Measurements from ENCODE around the gene HLA-F.

HLA-F gene

DNA sequence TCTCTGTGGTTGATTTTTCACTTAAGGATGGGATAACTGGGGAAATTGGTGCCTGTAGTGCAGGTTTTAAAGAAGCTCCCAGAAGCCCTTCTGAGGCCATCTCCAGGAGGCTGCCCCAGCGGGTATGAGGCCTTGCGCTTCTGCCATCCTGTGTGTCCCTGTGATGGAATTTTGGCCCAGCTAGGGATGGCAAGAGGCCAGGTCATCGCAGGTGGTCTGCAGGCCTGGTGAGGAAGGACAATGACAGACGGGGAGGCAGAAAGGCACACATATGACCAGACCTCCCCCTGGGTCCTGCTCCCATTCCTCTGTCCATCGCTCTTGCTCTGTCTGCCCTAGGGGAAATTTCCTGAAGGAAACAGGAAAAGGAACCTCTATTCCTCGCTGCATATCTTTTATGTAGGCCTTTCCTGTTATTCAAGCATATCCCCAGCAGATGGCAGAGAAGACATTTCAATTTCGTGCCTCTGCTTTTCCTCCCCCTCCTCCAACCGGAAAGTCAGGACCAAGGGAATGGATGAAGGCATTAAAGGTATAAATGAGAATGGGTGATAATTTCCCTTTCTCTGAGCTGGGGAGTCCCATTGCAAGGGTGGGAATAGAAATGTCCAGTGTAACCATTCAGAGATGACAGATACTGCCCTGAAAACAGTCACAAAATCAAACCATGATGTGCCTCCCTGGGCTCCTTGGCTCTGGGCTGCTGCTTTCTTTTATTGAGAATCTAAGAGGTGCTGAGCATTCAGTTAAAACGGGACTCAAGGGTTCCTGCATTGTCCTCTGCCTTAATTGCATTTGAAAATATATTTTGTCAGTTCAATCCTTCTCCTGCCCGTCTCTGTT, 17.6 kb upstream of the HLA-F start:
- H3K4me3 ChIP-seq = no peak overlapping the region
- in situ Hi-C loops (cut with MboI; ENCODE audit: low sequenced_read_pairs) = loop anchor here (25.0 kb wide), 1 partner anchor 307 kb away; no protein-coding TSS in a partner anchor
- H3K27me3 ChIP-seq (ENCODE audit: low read depth) = peaks cover 28% of the 10 kb centered on the region
- DNase-seq (ENCODE audit: low spot score in 2 of 2) = peak; percentile 52 to 63
- H3K9me3 ChIP-seq = peaks cover 3% of the 10 kb centered on the region; the same call in 1 of the 2 replicates
- H3K4me1 ChIP-seq = no peaks in the 10 kb centered on the region
- no peaks in the 10 kb centered on the region for H3K36me3 ChIP-seq (replicated peaks)

DNA sequence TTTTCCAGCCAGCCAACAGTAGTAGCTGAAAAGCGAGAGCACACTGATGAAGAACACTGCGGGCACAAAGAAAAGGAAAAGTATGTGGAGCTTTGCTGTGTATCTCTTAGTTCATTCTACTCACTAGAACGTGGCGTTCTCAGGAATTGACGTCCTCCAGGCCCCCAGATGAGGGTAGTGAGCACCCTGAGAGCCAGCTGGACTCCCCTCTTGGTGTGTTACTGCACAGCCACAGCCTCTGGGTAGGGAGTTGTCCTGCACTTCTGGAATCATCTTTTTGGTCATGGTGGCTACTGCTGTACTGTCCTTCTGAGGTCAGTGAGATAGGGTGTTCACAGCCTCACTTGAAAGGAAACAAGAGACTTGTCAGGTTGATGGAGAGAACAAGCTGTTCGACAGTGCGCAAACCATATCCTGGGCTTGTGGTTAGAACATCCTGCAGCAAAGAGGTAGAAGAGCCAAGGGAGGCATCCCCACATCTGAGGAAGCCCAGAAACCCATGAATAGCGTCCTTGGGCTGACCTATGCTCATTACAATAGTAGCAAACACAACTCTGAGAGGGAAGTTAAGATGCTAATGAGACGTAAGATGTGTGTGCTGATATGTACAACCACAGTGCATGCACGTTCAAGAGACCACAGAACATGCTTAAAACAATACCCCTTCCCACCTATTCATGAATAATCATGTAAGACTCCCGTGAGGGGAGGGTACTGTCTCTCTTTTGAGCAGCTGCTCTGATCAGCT, 14.6 kb upstream of the HLA-F start:
- no peak for DNase-seq (ENCODE audit: low spot score in 2 of 2)
- Histone ChIP-seq H3K9me3 (no peaks in the 10 kb centered on the region), H3K4me1 (no peaks in the 10 kb centered on the region), H3K36me3 (replicated peaks) (no peaks in the 10 kb centered on the region), H3K4me3 (no peak overlapping the region), H3K27me3 (ENCODE audit: low read depth) (peaks cover 28% of the 10 kb centered on the region)
- in situ Hi-C loops (cut with MboI; ENCODE audit: low sequenced_read_pairs) = loop anchor here (25.0 kb wide), 1 partner anchor 304 kb away; no protein-coding TSS in a partner anchor

DNA sequence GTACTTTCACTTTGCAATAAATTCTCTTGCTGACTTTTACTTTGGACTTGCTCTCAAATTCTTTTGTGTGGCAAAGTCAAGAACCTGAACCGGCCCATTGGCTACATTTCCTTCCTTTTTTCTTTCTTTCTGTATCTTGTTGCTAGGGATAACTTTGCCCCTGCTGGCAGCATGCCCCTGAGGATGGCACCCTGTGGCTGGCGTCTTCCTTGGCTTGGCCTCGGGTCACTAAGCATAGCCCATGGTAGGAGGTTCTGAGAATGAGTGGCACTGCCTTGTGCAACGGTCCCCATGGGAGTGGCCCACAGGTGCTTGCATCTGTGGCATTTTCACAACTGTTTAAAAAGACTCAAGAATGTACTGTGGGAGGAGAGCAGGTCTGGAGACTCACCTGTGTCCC, 14.0 kb upstream of the HLA-F start:
- Histone ChIP-seq H3K27me3 (ENCODE audit: low read depth) (peaks cover 28% of the 10 kb centered on the region), H3K4me1 (no peaks in the 10 kb centered on the region), H3K4me3 (no peak overlapping the region), H3K36me3 (replicated peaks) (no peaks in the 10 kb centered on the region), H3K9me3 (no peaks in the 10 kb centered on the region)
- in situ Hi-C loops (cut with MboI; ENCODE audit: low sequenced_read_pairs) = loop anchor here (25.0 kb wide), 1 partner anchor 303 kb away; no protein-coding TSS in a partner anchor
- DNase-seq (ENCODE audit: low spot score in 2 of 2) = no peak

DNA sequence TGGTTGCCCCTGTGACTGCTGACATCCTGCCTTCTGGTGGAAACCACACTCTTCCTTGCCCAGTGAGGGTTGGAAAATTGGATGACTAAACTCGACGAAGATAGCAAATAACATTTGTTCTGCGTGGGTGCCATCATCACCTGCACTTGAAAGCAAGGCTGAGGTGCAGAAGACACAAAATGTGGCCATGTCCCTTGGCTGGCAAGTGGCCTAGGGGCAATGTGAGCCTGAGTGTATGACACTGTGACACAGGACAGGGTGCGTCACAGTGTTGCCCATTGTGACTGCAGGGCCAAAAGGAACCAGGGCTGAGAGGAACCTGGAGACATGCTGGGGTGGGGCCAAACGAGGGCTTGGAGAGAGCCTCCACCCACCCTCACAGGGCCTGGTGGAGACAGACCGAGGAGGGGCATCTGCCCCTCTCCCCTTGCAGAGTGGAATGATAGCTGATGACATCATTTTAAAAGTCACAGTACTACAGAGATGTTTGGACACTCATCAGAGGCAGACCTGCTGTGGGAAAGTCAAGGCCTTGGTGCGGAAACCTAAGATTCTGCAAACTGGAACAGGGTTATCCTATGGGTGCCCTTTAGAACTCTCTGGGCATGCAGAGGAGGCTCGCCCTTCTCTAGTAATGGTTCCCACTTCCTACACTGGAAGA, 12.8 kb upstream of the HLA-F start:
- in situ Hi-C loops (cut with MboI; ENCODE audit: low sequenced_read_pairs) = loop anchor here (25.0 kb wide), 1 partner anchor 302 kb away; no protein-coding TSS in a partner anchor
- H3K9me3 ChIP-seq = no peaks in the 10 kb centered on the region
- no peaks in the 10 kb centered on the region for H3K4me1 ChIP-seq
- no peaks in the 10 kb centered on the region for H3K36me3 ChIP-seq (replicated peaks)
- H3K27me3 ChIP-seq (ENCODE audit: low read depth) = peaks cover 28% of the 10 kb centered on the region
- no peak overlapping the region for H3K4me3 ChIP-seq
- DNase-seq (ENCODE audit: low spot score in 2 of 2) = no peak

DNA sequence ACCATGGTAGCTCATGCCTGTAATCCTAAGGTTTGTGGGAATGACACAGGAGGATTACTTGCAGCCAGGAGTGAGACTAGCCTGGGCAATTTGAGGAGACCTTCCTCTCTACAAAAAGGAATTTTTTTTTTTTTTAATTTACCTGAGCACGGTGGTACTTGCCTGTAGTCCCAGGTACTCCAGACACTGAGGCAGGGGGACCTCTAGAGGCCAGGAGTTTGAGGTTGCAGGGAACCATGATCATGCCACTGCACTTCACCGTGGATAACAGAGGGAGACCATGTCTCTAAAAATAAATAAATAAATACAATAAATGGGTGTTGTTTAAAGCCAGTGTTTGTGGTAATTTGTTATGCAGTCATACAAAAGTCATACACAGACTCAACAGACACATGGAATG, 2.4 kb upstream of the HLA-F start:
- H3K36me3 ChIP-seq (replicated peaks) = no peaks in the 10 kb centered on the region
- no peak overlapping the region for H3K4me3 ChIP-seq
- in situ Hi-C loops (cut with MboI; ENCODE audit: low sequenced_read_pairs) = loop anchor here (25.0 kb wide), 1 partner anchor 291 kb away; no protein-coding TSS in a partner anchor
- H3K9me3 ChIP-seq = no peaks in the 10 kb centered on the region
- 0 out of 2 replicates have a peak, but pooled peaks cover 2% of the 10 kb centered on the region for H3K27me3 ChIP-seq (ENCODE audit: low read depth)
- H3K4me1 ChIP-seq = no peaks in the 10 kb centered on the region
- DNase-seq (ENCODE audit: low spot score in 2 of 2) = no peak

DNA sequence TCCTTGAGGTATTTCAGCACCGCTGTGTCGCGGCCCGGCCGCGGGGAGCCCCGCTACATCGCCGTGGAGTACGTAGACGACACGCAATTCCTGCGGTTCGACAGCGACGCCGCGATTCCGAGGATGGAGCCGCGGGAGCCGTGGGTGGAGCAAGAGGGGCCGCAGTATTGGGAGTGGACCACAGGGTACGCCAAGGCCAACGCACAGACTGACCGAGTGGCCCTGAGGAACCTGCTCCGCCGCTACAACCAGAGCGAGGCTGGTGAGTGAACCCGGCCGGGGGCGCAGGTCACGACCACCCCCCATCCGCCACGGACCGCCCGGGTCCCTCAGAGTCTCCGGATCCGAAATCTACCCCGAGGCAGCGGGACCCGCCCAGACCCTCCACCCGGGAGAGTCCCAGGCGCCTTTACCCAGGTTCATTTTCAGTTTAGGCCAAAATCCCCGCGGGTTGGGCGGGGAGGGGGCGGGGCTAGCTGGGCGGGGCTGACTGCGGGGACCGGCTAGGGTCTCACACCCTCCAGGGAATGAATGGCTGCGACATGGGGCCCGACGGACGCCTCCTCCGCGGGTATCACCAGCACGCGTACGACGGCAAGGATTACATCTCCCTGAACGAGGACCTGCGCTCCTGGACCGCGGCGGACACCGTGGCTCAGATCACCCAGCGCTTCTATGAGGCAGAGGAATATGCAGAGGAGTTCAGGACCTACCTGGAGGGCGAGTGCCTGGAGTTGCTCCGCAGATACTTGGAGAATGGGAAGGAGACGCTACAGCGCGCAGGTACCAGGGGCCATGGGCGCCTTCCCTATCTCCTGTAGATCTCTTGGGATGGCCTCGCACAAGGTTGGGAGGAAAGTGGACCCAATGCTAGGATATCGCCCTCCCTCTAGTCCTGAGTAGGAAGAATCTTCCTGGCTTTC, 693 bp downstream of the HLA-F start:
- Histone ChIP-seq H3K36me3 (replicated peaks) (no peaks in the 10 kb centered on the region), H3K4me1 (no peaks in the 10 kb centered on the region), H3K4me3 (no peak overlapping the region), H3K9me3 (no peaks in the 10 kb centered on the region), H3K27me3 (ENCODE audit: low read depth) (0 out of 2 replicates have a peak, but pooled peaks cover 2% of the 10 kb centered on the region)
- in situ Hi-C loops (cut with MboI; ENCODE audit: low sequenced_read_pairs) = loop anchor here (25.0 kb wide), 1 partner anchor 288 kb away; no protein-coding TSS in a partner anchor
- DNase-seq (ENCODE audit: low spot score in 2 of 2) = no peak

DNA sequence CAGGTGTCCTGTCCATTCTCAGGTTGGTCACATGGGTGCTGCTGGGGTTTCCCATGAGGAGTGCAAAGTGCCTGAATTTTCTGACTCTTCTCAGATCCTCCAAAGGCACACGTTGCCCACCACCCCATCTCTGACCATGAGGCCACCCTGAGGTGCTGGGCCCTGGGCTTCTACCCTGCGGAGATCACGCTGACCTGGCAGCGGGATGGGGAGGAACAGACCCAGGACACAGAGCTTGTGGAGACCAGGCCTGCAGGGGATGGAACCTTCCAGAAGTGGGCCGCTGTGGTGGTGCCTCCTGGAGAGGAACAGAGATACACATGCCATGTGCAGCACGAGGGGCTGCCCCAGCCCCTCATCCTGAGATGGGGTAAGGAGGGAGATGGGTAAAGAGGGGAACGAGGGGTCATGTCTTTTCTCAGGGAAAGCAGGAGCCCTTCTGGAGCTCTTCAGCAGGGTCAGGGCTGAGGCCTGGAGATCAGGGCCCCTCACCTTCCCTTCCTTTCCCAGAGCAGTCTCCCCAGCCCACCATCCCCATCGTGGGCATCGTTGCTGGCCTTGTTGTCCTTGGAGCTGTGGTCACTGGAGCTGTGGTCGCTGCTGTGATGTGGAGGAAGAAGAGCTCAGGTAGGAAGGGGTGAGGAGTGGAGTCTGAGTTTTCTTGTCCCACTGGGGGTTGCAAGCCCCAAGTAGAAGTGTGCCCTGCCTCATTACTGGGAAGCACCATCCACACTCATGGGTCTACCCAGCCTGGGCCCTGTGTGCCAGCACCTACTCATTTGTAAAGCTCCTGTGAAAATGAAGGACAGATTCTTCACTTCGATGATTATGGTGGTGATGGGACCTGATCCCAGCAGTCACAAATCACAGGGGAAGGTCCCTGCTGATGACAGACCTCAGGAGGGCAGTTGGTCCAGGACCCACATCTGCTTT, 2.0 kb downstream of the HLA-F start:
- no peak for DNase-seq (ENCODE audit: low spot score in 2 of 2)
- Histone ChIP-seq H3K27me3 (ENCODE audit: low read depth) (0 out of 2 replicates have a peak, but pooled peaks cover 2% of the 10 kb centered on the region), H3K36me3 (replicated peaks) (no peaks in the 10 kb centered on the region), H3K4me3 (no peak overlapping the region), H3K4me1 (no peaks in the 10 kb centered on the region), H3K9me3 (no peaks in the 10 kb centered on the region)
- in situ Hi-C loops (cut with MboI; ENCODE audit: low sequenced_read_pairs) = loop anchor here (25.0 kb wide), 1 partner anchor 287 kb away; no protein-coding TSS in a partner anchor

DNA sequence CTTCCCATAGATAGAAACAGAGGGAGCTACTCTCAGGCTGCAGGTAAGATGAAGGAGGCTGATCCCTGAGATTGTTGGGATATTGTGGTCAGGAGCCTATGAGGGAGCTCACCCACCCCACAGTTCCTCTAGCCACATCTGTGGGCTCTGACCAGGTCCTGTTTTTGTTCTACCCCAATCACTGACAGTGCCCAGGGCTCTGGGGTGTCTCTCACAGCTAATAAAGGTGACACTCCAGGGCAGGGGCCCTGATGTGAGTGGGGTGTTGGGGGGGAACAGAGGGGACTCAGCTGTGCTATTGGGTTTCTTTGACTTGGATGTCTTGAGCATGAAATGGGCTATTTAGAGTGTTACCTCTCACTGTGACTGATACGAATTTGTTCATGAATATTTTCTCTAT, 2.8 kb downstream of the HLA-F start:
- DNase-seq (ENCODE audit: low spot score in 2 of 2) = no peak
- H3K27me3 ChIP-seq (ENCODE audit: low read depth) = 0 out of 2 replicates have a peak, but pooled peaks cover 2% of the 10 kb centered on the region

DNA sequence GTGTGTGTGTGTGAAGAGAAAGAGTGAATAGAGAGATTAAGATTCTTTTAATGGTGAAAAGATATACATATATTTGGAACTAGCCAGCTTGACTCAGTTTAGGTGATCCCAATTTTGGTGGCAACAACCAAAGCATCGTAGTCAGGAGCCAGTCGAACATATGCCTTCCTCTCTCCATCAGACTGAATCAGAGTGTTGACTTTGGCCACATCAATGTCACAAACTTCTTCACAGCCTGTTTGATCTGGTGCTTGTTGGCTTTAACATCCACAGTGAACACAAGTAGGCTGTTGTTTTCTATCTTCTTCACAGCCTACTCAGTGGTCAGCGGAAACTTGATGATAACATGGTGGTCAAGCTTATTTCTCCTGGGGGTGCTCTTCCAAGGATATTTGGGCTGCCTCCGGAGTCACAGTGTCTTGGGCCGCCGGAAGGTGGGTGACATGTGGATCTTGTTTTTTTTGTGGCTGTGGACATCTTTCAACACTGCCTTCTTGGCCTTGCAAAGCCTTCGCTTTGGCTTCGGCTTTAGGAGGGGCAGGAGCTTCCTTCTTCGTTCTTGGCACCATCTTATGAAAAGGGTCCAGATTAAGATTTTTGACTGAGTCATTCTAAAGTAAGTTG, 3.4 kb downstream of the HLA-F start:
- no peak for DNase-seq (ENCODE audit: low spot score in 2 of 2)
- Histone ChIP-seq H3K9me3 (no peaks in the 10 kb centered on the region), H3K4me3 (no peak overlapping the region), H3K27me3 (ENCODE audit: low read depth) (0 out of 2 replicates have a peak, but pooled peaks cover under 1% of the 10 kb centered on the region), H3K36me3 (replicated peaks) (no peaks in the 10 kb centered on the region), H3K4me1 (no peaks in the 10 kb centered on the region)
- in situ Hi-C loops (cut with MboI; ENCODE audit: low sequenced_read_pairs) = no loop called here

More for the DNA sequence above, 2.8 kb downstream of the HLA-F start:
- Histone ChIP-seq H3K9me3 (no peaks in the 10 kb centered on the region), H3K4me1 (no peaks in the 10 kb centered on the region), H3K36me3 (replicated peaks) (no peaks in the 10 kb centered on the region), H3K4me3 (no peak overlapping the region)
- in situ Hi-C loops (cut with MboI; ENCODE audit: low sequenced_read_pairs) = no loop called here

DNA sequence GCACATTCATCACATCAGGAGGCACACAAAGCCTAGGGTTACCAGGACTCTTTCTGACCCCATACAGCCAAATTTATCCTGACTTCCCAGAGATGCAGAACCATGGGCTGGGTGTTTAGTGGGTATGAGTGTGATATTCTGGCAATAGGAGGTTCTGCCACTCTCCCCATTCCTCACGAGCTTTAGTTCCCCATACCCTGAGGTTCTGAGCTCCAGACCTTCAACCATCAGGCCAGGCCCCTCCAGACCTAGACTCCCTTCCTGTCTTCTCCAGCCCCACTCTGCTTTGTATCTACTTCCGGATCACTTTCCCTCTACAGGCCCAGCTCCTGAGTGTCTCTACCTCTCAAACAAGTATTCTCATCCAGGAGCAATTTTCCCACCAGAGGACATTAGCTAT, 4.4 kb downstream of the HLA-F start:
- Histone ChIP-seq H3K4me1 (no peaks in the 10 kb centered on the region), H3K36me3 (replicated peaks) (no peaks in the 10 kb centered on the region), H3K27me3 (ENCODE audit: low read depth) (no peaks in the 10 kb centered on the region), H3K4me3 (no peak overlapping the region), H3K9me3 (no peaks in the 10 kb centered on the region)
- in situ Hi-C loops (cut with MboI; ENCODE audit: low sequenced_read_pairs) = no loop called here
- DNase-seq (ENCODE audit: low spot score in 2 of 2) = no peak

DNA sequence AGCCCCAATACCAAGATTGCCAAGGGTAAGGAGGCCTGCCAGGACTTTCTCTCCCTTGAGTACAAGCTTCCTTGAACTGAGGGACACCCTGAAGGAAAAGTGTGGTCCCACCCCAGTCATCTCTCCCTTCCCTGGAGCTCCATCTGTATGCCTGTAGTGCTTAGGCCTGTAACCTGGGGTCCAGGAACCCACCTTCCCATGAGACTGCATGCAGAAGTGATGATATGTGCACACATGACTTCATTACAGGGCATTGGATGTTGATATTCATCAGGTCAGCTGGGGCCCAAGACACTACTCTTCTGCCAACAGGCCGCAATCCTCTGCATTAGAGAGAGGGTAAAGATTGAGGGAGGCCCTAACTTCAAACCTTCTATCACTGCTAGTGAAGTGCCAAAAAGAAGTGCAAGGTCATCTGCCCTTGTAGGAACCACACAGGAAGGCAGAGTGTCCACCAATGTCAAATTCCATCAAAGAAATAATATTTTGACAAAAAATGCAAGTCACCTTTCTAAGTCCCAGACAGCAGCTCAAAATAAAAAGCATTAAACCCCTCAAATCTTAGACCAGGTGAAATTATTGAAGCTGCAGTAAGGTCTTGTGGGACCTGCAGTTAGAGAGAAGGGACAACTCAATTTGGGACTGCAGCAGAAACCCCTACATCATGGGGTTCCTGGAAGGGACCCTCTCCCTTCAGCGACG, 5.1 kb downstream of the HLA-F start:
- Histone ChIP-seq H3K4me1 (no peaks in the 10 kb centered on the region), H3K4me3 (no peak overlapping the region), H3K9me3 (no peaks in the 10 kb centered on the region), H3K36me3 (replicated peaks) (no peaks in the 10 kb centered on the region), H3K27me3 (ENCODE audit: low read depth) (no peaks in the 10 kb centered on the region)
- no peak for DNase-seq (ENCODE audit: low spot score in 2 of 2)
- in situ Hi-C loops (cut with MboI; ENCODE audit: low sequenced_read_pairs) = no loop called here
